GM21723 (cell line): ENCODE measurements around the gene PLD3.

Experiments used
- ATAC-seq: cut with Tn5 transposase; IDR thresholded peaks from one replicate; pipeline ENCODE4 v1.9.1; 2021; ENCODE audit warnings: mild to moderate bottlenecking, moderate library complexity; ENCODE audit not compliant: unreplicated experiment

PLD3 gene, protein sequence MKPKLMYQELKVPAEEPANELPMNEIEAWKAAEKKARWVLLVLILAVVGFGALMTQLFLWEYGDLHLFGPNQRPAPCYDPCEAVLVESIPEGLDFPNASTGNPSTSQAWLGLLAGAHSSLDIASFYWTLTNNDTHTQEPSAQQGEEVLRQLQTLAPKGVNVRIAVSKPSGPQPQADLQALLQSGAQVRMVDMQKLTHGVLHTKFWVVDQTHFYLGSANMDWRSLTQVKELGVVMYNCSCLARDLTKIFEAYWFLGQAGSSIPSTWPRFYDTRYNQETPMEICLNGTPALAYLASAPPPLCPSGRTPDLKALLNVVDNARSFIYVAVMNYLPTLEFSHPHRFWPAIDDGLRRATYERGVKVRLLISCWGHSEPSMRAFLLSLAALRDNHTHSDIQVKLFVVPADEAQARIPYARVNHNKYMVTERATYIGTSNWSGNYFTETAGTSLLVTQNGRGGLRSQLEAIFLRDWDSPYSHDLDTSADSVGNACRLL

GRCh38 chr19:40348125-40348913 is at the start of gene PLD3, which contains the start of gene C19orf47:
Gene PLD3, plus strand, starts transcription at chr19:40348695. Its CDS starts 17,789 bp downstream, at chr19:40366484.
Gene C19orf47, minus strand, starts transcription at chr19:40348397. Its CDS starts 6,540 bp downstream, at chr19:40341857.
- peak; percentile 93 for ATAC-seq

DNA sequence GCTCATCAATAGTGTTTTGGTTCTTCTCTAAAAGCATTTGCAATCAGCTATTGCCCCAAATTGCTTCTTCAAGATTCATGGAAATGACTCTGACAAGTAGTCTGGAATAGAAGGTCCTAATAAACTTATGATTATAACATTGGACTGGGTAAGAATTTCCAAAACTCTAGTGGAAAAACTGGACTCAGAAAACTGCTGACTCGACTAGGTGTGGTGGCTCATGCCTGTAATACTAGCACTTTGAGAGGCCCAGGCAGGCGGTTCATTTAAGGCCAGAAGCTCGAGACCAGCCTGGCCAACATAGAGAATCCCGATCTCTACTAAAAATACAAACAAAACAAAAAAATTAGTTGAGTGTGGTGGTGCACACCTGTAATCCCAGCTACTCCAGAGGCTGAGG is 47.8 kb upstream of the PLD3 start:
- no peak for ATAC-seq

GRCh38 chr19:40302224-40303011 is 46.1 kb upstream of the PLD3 start:
- ATAC-seq: no peak

DNA sequence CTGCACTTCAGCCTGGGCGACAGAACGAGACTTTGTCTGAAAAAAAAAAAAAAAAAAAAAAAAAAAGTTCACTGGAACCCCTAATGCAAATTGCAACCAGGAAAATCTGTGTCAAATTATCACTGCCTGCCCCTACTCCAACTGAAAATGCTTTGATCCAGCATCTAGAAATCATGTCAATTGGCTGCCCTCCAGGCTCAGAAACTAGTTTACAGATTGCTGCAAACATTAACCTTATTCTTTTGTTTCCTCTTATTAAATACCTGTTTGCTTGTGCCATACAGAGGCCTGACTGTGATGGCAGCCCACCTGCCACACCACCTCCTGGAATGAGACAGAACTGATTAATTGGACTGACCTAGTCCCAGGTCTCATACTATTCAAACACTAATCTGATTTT is 44.7 kb upstream of the PLD3 start:
- ATAC-seq: no peak

DNA sequence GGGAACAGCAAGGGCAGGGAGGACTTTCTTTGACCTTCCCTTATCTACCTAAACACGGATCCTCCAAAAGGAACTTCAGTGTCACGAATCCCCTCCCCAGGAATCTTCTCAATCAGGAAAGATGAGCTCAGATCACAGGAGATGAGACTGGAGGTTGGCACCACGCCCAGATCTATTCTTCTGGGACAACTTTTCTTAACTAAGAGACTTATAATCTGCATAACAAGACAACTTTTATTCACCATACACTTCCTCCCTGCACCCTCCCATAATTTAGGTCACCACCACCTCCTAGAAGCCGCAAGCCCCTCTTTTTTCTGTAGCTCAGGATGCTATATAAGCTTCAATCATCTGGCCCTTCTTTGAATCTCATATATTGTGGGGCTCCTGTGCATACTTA is 44.2 kb upstream of the PLD3 start:
- ATAC-seq: no peak

DNA sequence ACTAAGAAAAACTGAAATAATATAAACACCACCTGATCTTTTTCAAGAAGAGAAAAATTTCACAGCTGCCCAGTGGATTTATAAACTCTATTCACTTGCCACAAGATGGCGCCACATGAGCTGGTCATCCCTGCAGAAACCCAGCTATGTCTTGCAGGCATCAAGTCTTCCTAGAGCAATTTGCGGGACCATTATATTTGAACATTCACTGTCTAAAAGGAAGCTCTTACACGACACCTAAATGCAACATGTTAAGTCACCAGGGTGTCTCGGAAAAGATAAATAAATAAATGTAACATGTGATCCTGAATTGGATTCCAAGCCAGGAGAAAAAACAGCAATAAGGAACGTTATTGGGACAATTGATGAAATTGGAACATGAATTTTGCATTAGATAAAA is 43.1 kb upstream of the PLD3 start:
- ATAC-seq: no peak

DNA sequence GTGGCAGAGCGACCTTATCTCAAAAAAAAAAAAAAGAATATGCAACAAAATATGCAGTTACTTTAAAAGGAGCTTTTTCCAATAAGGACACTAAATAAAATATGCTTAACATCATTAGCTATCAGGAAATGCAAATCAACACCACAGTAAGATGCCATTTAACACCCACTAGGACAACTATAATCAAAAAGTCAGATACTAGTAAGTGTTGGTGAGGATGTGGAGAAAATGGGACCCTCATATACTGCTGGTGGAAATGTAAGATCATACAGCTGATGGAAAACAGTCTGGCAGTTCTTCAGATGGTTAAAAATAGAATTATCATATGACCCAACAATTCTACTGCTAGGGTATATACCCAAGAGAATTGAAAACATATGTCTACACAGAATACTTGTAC is 38.8 kb upstream of the PLD3 start:
- ATAC-seq: no peak

GRCh38 chr19:40312533-40312932 is 36.0 kb upstream of the PLD3 start:
- ATAC-seq: no peak

- no peak for ATAC-seq
Observed at GRCh38 chr19:40313229-40313983, 35.1 kb upstream of the PLD3 start.

GRCh38 chr19:40314656-40315055 is 33.8 kb upstream of the PLD3 start:
- no peak for ATAC-seq

DNA sequence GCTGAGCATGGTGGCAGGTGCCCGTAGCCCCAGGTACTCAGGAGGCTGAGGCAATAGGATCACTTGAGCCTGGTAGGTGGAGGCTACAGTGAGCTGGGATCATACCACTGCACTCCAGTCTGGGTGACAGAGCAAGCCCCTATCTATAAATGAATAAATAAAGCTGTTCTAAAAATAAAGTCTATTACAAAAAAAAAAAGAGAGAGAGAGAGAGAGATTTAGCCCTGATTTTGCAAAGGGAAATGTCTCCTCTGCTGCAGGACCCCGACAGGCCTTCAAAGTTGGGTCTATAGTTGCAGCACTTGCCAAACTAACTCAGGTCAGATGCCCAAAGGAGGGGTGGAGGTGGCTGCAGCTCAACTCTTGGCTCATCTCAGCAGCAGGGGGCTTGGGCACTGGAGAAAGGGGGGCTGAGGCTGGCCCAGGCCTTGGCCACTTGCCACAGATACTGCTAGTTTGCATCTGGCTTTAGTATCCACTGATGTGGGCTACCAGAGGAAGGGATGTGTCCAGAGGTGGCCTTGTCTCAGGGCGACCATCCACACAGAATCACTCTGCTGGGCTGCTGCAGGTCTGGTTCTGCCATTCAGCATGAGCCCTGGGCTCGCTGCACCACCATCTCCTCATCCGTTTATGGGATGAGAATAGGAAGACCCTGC is 32.6 kb upstream of the PLD3 start:
- no peak for ATAC-seq

DNA sequence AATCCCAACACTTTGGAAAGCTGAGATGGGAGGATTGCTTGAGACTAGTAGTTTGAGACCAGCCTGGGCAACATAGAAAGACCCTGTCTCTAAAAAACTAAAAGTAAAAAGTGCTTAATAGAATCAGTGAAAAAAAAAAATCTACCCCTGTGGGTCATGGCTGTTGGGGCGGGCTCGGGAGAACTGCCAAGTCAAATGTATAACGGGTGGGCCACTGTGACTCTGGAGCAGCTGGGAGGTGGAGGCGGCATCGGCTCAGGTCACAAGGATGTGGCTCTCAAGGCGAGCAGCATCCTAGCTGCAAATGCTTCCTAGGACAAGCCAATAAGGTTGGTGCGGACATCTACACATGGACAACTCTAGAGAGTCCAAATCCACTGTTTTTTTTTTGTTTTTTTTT is 31.2 kb upstream of the PLD3 start:
- no peak for ATAC-seq

DNA sequence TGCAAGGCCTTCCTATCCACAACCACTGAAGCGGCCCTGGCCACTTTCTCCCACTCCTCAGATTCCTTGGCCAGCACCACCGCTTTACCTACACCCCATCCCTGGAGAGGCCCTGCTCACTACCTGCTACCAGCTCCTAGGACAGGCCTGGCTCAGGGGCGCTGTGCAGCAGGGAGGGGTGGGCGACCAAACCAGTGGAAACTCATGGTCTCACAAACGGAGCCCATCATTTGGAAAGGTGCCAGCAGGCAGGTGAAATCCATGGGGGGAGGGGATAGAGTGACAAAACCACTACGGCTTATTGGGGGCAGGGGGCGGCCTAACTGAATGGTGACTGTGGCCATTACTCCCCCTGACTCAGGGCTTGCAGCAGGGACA is 27.9 kb upstream of the PLD3 start:
- no peak for ATAC-seq

DNA sequence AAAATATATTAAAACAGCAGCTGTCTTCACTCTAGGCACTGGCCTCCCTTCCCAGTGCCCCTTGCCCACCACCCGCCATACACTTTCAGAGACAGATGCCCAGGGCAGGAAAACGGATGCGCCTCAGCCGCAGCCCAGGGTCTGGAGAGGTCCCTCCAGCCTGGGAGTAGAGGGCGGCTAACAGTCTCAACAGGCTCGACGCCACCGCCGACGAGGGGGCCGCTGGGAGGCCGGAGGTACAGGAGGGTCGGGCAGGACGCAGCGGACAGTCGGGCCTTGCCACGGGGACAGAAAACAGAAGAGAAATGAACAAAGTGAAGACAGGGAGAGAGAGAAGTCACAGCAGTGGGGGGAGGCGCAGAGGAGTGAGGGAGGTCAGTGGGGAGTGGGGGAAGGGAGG is 27.4 kb upstream of the PLD3 start:
- ATAC-seq: no peak

- ATAC-seq: no peak
Observed at GRCh38 chr19:40321566-40322270, 26.8 kb upstream of the PLD3 start.

- no peak for ATAC-seq
Observed at GRCh38 chr19:40322271-40322610, 26.3 kb upstream of the PLD3 start.

DNA sequence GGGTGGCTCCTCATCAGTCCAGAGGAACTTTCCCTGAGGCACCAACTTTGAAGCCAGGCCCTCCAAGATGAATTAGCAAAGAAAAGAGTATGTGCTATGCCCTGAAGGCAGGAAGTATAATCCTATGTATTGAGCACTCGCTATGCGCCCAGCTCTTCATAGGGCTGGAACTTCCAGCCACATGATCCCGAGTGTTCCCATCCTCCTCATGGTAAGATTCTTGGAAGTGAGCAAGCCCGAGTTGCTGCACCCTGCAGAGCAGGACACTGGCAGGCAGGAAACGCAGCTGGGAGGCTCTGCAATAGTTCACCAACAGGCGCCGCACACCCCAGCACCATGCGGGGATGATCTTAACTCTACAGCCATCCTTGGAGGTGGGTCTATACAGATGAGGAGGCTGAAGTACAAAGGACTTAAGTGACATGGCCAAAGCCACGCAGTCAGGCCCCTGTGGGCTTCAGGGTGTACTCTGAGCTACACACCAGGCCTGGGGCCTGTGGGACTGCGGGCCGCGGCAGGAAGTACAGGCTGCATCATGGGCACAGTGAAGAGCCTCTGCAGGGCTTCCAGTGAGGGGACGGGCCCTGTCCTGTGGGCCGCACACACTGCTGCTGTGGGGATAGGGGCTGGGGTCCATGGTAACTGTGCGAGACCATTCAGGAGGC is 25.4 kb upstream of the PLD3 start:
- no peak for ATAC-seq

- ATAC-seq: no peak
Observed at GRCh38 chr19:40323705-40324104, 24.8 kb upstream of the PLD3 start.

DNA sequence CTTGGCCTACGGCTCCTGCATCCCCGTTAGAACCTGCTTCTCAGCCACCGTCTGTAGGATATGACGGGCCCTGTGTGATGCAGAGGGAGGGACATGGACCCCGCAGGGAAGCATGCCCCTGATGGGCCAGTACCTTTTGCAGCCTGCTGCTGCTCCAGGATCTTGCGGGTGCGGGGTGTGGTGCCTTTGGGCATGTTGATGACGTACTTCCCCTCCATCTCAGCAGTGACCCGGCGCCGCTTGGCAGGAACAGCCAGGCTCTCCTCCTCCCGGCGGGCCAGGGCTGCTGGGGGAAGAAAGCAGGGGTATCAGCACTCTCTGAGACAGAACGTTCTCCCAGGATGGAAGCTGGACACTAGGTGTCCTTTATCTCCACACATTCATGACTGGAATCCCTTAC is 22.3 kb upstream of the PLD3 start:
- ATAC-seq: no peak
